Neural crest cell (in vitro differentiated cells): ENCODE measurements around the gene PPP2R2C. TPM values are rescaled to one million over a fixed set of nuclear protein-coding genes. Genes with fewer than 3 reads are reported as not detected.

ENCODE experiments used
- DNase-seq: peaks from one replicate; pipeline ENCODE4 v3.0.0; 2021; ENCODE audit warnings: low read depth, mixed read lengths, low spot score
- H3K27ac Mint-ChIP-seq: one replicate; pipeline ENCODE4 v1.8.0; 2021; ENCODE audit warnings: mild to moderate bottlenecking, mixed read lengths; ENCODE audit not compliant: unreplicated experiment
- H3K27me3 Mint-ChIP-seq: 2 replicates; pipeline ENCODE4 v1.8.0; 2021; ENCODE audit warnings: low read depth, mild to moderate bottlenecking, mixed read lengths
- H3K36me3 Mint-ChIP-seq: 2 replicates; pipeline ENCODE4 v1.8.0; 2021; ENCODE audit warnings: low read depth, mild to moderate bottlenecking, mixed read lengths
- H3K4me1 Mint-ChIP-seq: 2 replicates; pipeline ENCODE4 v1.8.0; 2021; ENCODE audit warnings: mixed read lengths
- H3K4me3 Mint-ChIP-seq: one replicate; pipeline ENCODE4 v1.8.0; 2021; ENCODE audit warnings: mild to moderate bottlenecking, mixed read lengths
- H3K9me3 Mint-ChIP-seq: 2 replicates; pipeline ENCODE4 v1.8.0; 2021; ENCODE audit warnings: mixed read lengths
- total RNA-seq: library from RNA; stranded (reverse); gene quantifications from 2 replicates; pipeline ENCODE4 v1.2.1, GENCODE V29; 2021
- TF ChIP-seq, protein P1 (sequence below): fragments of 200-600 bp; sonication (generic); conservative IDR thresholded peaks from 2 replicates; pipeline ENCODE4 v1.5.0; 2021; ENCODE audit warnings: antibody characterized with exemption, mild to moderate bottlenecking

PPP2R2C gene
- total RNA-seq, 1 donor from 2014 or later = 0.35 TPM

DNA sequence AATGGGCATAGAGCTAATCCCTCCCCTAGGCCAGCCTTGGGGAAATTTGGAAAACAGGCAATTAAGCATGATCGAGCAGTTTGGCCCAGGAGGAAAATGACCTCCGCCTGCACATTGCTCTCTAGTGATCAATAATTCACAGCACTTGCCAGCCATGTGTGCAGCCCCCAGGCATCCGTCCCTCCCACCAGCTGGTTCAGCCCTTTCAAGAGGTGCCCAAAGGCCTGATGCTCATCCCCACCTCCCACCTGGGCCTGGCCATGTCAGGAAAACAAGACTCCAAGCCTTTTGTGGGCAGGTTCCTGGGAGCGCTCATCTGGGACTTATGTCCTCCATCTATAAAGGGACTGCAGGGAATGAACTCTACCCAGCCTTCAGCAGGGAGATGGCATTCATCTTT is 17.5 kb upstream of the PPP2R2C start:
- H3K27ac Mint-ChIP-seq = no peak overlapping the region
- TF ChIP-seq, protein P1, sequence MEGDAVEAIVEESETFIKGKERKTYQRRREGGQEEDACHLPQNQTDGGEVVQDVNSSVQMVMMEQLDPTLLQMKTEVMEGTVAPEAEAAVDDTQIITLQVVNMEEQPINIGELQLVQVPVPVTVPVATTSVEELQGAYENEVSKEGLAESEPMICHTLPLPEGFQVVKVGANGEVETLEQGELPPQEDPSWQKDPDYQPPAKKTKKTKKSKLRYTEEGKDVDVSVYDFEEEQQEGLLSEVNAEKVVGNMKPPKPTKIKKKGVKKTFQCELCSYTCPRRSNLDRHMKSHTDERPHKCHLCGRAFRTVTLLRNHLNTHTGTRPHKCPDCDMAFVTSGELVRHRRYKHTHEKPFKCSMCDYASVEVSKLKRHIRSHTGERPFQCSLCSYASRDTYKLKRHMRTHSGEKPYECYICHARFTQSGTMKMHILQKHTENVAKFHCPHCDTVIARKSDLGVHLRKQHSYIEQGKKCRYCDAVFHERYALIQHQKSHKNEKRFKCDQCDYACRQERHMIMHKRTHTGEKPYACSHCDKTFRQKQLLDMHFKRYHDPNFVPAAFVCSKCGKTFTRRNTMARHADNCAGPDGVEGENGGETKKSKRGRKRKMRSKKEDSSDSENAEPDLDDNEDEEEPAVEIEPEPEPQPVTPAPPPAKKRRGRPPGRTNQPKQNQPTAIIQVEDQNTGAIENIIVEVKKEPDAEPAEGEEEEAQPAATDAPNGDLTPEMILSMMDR = no peak
- DNase-seq = no peak
- H3K27me3 Mint-ChIP-seq = peaks cover 68% of the 10 kb centered on the region
- H3K4me1 Mint-ChIP-seq = peaks cover 15% of the 10 kb centered on the region
- peaks cover 5% of the 10 kb centered on the region for H3K9me3 Mint-ChIP-seq
- no peaks in the 10 kb centered on the region for H3K36me3 Mint-ChIP-seq
- no peak overlapping the region for H3K4me3 Mint-ChIP-seq

GRCh38 chr4:6487466-6487865 is 15.1 kb upstream of the PPP2R2C start:
- DNase-seq = no peak
- no peaks in the 10 kb centered on the region for H3K4me1 Mint-ChIP-seq
- no peak overlapping the region for H3K27ac Mint-ChIP-seq
- H3K36me3 Mint-ChIP-seq = no peaks in the 10 kb centered on the region
- peaks cover 5% of the 10 kb centered on the region for H3K9me3 Mint-ChIP-seq
- H3K4me3 Mint-ChIP-seq = no peak overlapping the region
- TF ChIP-seq, protein P1 = no peak
- H3K27me3 Mint-ChIP-seq = peaks cover 77% of the 10 kb centered on the region

- H3K4me1 Mint-ChIP-seq = no peaks in the 10 kb centered on the region
These were observed 8.2 kb upstream of the PPP2R2C start for GRCh38 chr4:6480534-6481088.

DNA sequence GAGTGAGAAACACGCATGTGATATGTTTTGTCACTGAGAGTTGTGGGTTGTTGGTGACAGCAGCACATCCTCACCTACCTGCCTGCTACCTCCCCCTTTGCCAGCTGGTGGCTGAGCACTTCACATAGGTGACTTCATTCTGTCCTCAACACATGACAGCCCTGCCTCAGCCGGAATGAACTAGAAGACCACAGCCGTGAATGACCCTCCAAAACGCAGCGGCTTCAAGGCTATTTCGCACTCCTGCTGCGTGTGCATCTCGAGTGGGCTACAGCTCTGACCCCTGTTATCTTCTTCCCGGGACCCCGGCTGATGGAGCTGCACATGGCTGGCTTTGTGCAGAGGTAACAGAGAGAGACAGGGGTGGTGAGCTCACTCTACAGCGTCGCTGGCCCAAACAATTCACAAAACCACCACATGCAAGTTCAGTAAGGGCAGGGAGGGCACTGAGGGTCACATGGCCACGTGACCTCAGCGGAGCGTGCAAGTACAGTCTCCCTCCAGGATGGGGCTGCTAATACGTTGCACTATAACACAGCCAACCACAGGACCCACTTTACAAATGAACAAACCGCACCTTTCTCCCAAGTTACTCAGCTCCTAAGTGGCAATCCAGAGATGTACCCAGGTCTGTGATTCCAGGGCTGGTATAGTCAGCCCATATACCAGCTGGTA is 6.3 kb upstream of the PPP2R2C start:
- Mint-ChIP-seq H3K27ac (no peak overlapping the region), H3K36me3 (no peaks in the 10 kb centered on the region), H3K4me1 (no peaks in the 10 kb centered on the region), H3K9me3 (no peaks in the 10 kb centered on the region), H3K4me3 (no peak overlapping the region), H3K27me3 (peaks cover 91% of the 10 kb centered on the region)
- DNase-seq = no peak
- TF ChIP-seq, protein P1 = no peak

More at GRCh38 chr4:6480534-6481088, 8.2 kb upstream of the PPP2R2C start:
- no peaks in the 10 kb centered on the region for H3K36me3 Mint-ChIP-seq
- no peak overlapping the region for H3K27ac Mint-ChIP-seq
- TF ChIP-seq, protein P1 = no peak
- H3K27me3 Mint-ChIP-seq = peaks cover 90% of the 10 kb centered on the region
- H3K9me3 Mint-ChIP-seq = no peaks in the 10 kb centered on the region
- no peak overlapping the region for H3K4me3 Mint-ChIP-seq
- no peak for DNase-seq

DNA sequence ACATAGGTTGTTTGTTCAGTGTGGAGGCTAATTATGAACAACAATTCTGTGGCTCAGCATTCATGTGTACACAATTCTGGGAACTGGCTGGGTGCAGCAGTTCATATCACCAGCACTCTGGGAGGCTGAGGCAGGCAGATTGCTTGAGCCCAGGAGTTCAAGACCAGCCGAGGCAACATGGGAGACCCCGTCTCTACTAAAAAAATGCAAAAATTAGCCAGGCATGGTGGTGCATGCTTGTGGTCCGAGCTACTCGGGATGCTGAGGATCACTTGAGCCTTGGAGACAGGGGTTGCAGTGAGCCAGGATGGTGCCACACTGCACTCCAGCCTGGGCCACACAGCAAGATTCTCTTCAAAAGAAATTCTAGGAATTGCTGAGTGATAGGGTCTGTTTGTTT is 4.5 kb upstream of the PPP2R2C start:
- TF ChIP-seq, protein P1 = no peak
- Mint-ChIP-seq H3K9me3 (no peaks in the 10 kb centered on the region), H3K36me3 (no peaks in the 10 kb centered on the region), H3K4me3 (no peak overlapping the region), H3K4me1 (no peaks in the 10 kb centered on the region), H3K27me3 (peaks cover 85% of the 10 kb centered on the region), H3K27ac (no peak overlapping the region)
- no peak for DNase-seq
